ENCODE data around the gene NPR2. TPM values are rescaled to one million over a fixed set of nuclear protein-coding genes. Genes with fewer than 3 reads are reported as not detected.

Gene NPR2
- total RNA-seq, 4 donors from 2014 or later = 6.7 to 29.5 (median 21.6) TPM

- no peaks in the 10 kb centered on the region for H3K27me3 ChIP-seq
- no peak for TF ChIP-seq POLR2A (IDR thresholded peaks at IDR 0.05)
- TF ChIP-seq CTCF (IDR thresholded peaks at IDR 0.05) = no peak
- H3K27ac ChIP-seq = peak overlapping the region; percentile 86 to 96 (median 94)
- peak overlapping the region in 2 of 4 donors; percentile 78 to 85 for H3K4me3 ChIP-seq
- H3K9me3 ChIP-seq = no peaks in the 10 kb centered on the region
- peaks cover 0 to 16% (median 9%) of the 10 kb centered on the region in 4 donors for H3K4me1 ChIP-seq
- H3K36me3 ChIP-seq = peaks cover 0 to 22% (median 0%) of the 10 kb centered on the region in 3 donors
- no peak for DNase-seq
Observed at GRCh38 chr9:35757892-35758275, 33.5 kb upstream of the NPR2 start.

GRCh38 chr9:35758475-35759050, 32.8 kb upstream of the NPR2 start:
- Histone ChIP-seq H3K27me3 (no peaks in the 10 kb centered on the region), H3K4me1 (peaks cover 0 to 16% (median 9%) of the 10 kb centered on the region in 4 donors), H3K36me3 (peaks cover 0 to 15% (median 0%) of the 10 kb centered on the region in 3 donors), H3K27ac (peak overlapping the region in 2 of 4 donors; percentile 51 to 96), H3K4me3 (no peak overlapping the region), H3K9me3 (no peaks in the 10 kb centered on the region)
- TF ChIP-seq POLR2A (IDR thresholded peaks at IDR 0.05) = no peak
- no peak for TF ChIP-seq CTCF (IDR thresholded peaks at IDR 0.05)
- DNase-seq = no peak

DNA sequence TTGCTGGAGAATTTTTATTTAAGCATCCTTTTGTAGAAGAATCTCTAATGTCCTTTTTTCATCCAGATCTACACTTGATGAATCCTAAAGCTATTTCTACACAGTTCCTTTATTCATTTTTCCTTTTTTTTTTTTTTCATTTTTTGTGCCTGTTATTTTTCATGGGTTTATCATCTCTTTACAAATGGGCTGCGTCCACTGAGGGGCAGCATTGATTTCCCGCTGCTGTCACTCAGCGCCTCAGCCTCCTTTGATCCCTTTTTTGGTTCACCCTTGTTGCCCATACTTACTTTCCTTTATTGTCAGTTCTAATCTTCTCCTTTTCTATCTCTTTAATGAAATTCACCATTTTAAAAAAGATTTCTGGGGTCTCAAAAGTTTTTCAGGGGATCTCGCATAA, 31.6 kb upstream of the NPR2 start:
- Histone ChIP-seq H3K27ac (no peak overlapping the region), H3K9me3 (no peaks in the 10 kb centered on the region)
- no peak for DNase-seq

GRCh38 chr9:35760651-35761050, 30.7 kb upstream of the NPR2 start:
- Histone ChIP-seq H3K36me3 (no peaks in the 10 kb centered on the region), H3K27me3 (no peaks in the 10 kb centered on the region), H3K9me3 (no peaks in the 10 kb centered on the region), H3K27ac (no peak overlapping the region), H3K4me1 (peaks cover 0 to 16% (median 9%) of the 10 kb centered on the region in 4 donors), H3K4me3 (no peak overlapping the region)
- DNase-seq = no peak
- no peak for TF ChIP-seq CTCF (IDR thresholded peaks at IDR 0.05)
- TF ChIP-seq POLR2A (IDR thresholded peaks at IDR 0.05) = no peak

More for the DNA sequence above, 31.6 kb upstream of the NPR2 start:
- Histone ChIP-seq H3K36me3 (peaks cover 0 to 3% (median 0%) of the 10 kb centered on the region in 3 donors), H3K4me3 (no peak overlapping the region), H3K4me1 (peaks cover 0 to 16% (median 9%) of the 10 kb centered on the region in 4 donors), H3K27me3 (no peaks in the 10 kb centered on the region)
- no peak for TF ChIP-seq POLR2A (IDR thresholded peaks at IDR 0.05)
- no peak for TF ChIP-seq CTCF (IDR thresholded peaks at IDR 0.05)

DNA sequence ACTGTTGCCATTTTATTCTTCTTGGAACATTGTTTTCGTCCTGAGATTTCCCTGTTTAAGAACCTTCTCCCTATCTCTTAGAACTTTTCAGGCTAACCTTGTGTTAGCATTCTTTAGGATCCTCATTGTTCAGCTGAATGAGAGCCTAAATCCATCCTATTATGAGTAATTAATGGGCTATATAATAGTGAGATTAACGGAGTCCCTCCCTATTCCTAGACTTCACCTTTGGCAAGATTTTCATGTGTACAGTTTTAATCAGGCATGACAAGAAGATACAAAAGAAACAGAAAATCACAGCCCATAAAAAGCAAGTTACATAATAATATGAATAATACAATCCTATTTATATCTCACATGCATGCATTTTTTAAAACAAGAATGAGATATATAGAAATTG, 28.2 kb upstream of the NPR2 start:
- DNase-seq = no peak
- no peak overlapping the region for H3K4me3 ChIP-seq
- H3K27me3 ChIP-seq = no peaks in the 10 kb centered on the region
- TF ChIP-seq POLR2A (IDR thresholded peaks at IDR 0.05) (no peak), CTCF (IDR thresholded peaks at IDR 0.05) (no peak)
- no peaks in the 10 kb centered on the region for H3K36me3 ChIP-seq
- no peak overlapping the region for H3K27ac ChIP-seq
- H3K9me3 ChIP-seq = no peaks in the 10 kb centered on the region
- peaks cover 0 to 8% (median 0%) of the 10 kb centered on the region in 4 donors for H3K4me1 ChIP-seq

All from Peyer's patch (tissue), 4 donors.